GM12872 (cell line): ENCODE results near the gene TF.

Source experiments
- TF ChIP-seq, protein P1 (sequence below): IDR thresholded peaks from 3 replicates; pipeline ENCODE4 v1.5.1; 2011; ENCODE audit warnings: low read depth, mild to moderate bottlenecking, low read length, moderate library complexity; ENCODE audit not compliant: insufficient read depth

The TF gene

GRCh38 chr3:133747373-133747772, 1.2 kb downstream of the TF start:
- TF ChIP-seq, protein P1, sequence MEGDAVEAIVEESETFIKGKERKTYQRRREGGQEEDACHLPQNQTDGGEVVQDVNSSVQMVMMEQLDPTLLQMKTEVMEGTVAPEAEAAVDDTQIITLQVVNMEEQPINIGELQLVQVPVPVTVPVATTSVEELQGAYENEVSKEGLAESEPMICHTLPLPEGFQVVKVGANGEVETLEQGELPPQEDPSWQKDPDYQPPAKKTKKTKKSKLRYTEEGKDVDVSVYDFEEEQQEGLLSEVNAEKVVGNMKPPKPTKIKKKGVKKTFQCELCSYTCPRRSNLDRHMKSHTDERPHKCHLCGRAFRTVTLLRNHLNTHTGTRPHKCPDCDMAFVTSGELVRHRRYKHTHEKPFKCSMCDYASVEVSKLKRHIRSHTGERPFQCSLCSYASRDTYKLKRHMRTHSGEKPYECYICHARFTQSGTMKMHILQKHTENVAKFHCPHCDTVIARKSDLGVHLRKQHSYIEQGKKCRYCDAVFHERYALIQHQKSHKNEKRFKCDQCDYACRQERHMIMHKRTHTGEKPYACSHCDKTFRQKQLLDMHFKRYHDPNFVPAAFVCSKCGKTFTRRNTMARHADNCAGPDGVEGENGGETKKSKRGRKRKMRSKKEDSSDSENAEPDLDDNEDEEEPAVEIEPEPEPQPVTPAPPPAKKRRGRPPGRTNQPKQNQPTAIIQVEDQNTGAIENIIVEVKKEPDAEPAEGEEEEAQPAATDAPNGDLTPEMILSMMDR: no peak

- TF ChIP-seq, protein P1: no peak
Observed at GRCh38 chr3:133747907-133748639, 1.9 kb downstream of the TF start.

GRCh38 chr3:133749427-133750258, 3.5 kb downstream of the TF start:
- TF ChIP-seq, protein P1: no peak

- TF ChIP-seq, protein P1: no peak
Observed at GRCh38 chr3:133750259-133750656, 4.1 kb downstream of the TF start.

- TF ChIP-seq, protein P1: no peak
Observed at GRCh38 chr3:133753107-133753778, 7.0 kb downstream of the TF start.

- TF ChIP-seq, protein P1: no peak
Observed at GRCh38 chr3:133753779-133754164, 7.6 kb downstream of the TF start.

DNA sequence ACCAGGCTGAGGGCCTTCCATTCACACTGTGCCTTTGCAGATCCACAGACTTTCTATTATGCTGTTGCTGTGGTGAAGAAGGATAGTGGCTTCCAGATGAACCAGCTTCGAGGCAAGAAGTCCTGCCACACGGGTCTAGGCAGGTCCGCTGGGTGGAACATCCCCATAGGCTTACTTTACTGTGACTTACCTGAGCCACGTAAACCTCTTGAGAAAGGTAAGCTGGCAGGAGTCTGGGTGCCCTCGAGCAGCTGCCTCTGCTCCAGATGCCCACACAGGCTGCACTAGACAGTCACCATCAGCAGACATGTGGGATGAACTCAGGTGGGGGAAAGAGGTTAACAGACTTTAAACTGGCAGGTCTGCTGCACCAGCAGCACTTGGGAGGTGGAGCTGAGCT, 8.3 kb downstream of the TF start:
- TF ChIP-seq, protein P1: no peak
